Stimulated activated CD8-positive, alpha-beta memory T cell treated with anti-CD3 and anti-CD28 coated beads, Interleukin-15, amount 100 ng/mL, for 48 hours (primary cell): ENCODE measurements around the gene TMUB2.
"Not testable (repeated sequence)": the region's sequence is repeated elsewhere in the genome, so short reads cannot be mapped to it uniquely, and the experiment has no call there.

Source experiments
- DNase-seq, 2 donors: peaks; one replicate each; pipeline ENCODE4 v3.0.0-alpha.2; 2020; ENCODE audit warnings: low read depth in 2 of 2

Gene TMUB2

GRCh38 chr17:44186307-44187130 lies at the start of gene TMUB2:
TMUB2 (plus strand) TSS chr17:44186972; CDS start chr17:44187709, 737 bp downstream.
- DNase-seq, result peak; percentile 97 to 99

- peak; percentile 66 to 80 for DNase-seq
Measured at GRCh38 chr17:44137891-44138709, 48.7 kb upstream of the TMUB2 start.

DNA sequence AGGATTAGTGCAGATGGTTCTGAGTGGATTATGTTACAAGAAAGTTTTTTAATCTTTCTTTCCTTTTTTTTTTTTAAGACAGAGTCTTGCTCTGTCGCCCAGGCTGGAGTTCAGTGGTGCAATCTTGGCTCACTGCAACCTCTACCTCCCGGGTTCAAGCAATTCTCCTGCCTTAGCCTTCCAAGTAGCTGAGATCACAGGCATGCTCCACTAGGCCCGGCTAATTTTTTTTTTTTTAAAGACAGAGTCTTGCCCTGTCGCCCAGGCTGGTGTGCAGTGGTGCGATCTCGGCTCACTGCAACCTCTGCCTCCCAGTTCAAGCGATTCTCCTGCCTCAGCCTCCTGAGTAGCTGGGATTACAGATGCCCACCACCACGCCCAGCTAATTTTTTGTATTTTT lies 42.9 kb upstream of the TMUB2 start:
- DNase-seq, result not testable (repeated sequence)

GRCh38 chr17:44144966-44145739 lies 41.6 kb upstream of the TMUB2 start:
- DNase-seq, result no peak

DNA sequence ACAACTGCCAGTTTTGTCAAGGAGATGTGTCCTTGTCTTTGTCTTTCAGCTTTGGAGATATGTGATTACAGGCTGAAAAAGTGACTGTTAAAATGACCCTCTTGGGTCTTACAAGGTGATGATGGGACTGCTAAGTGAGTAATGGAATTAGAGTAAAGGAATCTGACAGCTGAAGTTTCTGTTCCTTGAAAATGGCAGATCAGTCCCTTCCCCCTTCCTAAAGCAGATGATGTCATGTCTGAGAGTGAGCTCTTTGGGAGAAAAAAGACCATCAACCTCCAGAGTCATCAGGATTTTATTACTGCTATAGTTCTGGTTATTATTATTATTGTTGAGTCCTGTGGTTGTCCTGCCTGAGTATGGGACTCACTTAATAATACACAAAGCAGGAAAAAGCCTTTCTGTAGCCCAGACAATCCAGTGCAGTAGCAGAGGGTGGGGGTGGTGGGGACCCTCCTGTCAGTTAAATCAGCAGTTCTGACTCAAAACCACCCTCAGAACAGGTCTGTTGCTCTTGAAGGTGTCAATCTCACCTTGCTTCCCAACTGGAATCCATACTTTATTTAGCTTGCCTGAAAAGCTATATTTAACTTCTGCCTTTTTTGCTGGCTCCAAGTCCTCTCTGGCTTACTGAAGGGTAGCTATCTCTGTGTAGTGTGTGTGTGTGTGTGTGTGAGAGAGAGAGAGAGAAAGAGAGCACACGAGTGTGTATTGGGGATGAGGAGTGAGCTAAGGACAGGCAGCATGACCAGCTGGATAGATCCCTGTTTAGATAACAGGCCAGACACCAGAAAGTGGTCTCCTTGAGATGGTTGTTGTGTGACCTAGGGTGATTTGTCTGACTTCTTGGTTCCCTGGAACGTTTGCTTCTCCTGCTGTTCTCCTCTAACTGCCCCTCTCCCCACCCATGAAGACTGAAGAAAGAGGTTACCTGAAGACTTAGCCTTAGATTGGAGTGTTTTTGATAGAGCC lies 40.1 kb upstream of the TMUB2 start:
- no peak for DNase-seq

DNA sequence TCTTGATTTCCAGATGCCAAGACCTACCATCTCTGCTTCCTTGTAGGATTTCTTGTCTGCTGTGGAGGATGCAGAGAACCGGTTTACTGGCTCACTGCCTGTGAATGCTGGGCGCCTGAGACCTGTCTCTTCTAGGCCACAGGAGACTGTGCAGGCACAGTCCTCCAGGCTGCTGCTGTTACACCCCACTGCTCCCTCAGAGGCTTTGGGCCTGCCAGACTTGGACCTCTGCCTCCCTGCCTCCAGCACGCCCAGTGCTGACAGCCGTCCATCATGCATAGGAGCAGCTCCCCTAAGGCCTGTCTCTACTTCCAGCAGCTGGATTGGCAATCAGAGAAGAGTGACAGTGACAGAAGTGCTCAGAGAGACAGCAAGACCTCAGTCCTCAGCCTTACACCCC lies 39.0 kb upstream of the TMUB2 start:
- no peak for DNase-seq

- not testable (repeated sequence) for DNase-seq
Measured at GRCh38 chr17:44149066-44149465, 37.7 kb upstream of the TMUB2 start.

GRCh38 chr17:44149750-44150329 lies 36.9 kb upstream of the TMUB2 start:
- no peak for DNase-seq

- DNase-seq, result no peak
Measured at GRCh38 chr17:44152875-44153274, 33.9 kb upstream of the TMUB2 start.

GRCh38 chr17:44155488-44155887 lies 31.3 kb upstream of the TMUB2 start:
- no peak for DNase-seq

DNA sequence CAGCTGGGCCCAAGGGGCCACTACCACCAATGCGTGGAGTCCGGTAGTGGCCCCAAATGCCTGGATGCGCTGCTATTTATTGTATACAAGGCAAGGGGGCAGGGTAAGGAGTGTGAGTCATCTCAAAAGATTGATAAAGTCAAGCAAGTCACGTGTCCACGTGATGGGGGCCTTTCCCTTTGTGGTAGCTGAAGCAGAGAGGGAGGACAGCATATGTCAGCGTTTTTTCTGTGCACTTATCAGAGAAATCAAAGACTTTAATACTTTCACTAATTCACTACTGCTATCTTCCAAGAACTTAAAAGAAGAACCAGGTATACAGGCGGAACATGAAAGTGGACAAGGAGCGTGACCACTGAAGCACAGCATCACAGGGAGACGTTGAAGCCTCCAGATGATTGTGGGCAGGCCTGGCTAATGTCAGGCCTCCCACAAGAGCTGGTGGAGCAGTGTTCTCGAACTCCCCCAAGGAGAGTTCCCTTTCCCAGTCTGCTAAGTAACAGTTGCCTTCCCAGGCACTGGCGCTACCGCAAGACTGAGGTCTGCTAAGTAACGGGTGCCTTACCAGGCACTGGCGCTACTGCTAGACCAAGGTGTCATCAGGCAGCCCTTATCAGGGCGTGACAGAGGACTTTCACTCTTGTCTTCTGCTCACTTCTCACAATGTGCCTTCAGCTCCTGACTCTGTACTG lies 27.1 kb upstream of the TMUB2 start:
- DNase-seq, result no peak

DNA sequence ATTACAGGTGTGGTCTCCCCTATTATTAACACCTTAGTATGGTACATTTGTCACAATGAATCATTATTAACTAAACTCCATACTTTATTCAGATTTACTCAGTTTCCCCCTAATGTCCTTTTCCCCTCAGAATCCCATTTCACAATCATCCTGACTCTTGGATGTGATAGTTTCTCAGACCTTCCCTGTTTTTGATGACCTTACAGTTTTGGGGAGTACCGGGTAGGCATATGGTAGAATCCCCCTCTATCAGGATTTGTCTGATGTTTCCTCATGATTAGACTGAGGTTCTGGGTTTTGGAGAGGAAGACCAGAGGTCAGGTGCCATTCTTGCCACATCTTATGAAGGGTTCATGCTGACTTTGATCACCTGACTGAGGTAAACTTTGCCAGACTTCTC lies 22.3 kb upstream of the TMUB2 start:
- no peak for DNase-seq

DNA sequence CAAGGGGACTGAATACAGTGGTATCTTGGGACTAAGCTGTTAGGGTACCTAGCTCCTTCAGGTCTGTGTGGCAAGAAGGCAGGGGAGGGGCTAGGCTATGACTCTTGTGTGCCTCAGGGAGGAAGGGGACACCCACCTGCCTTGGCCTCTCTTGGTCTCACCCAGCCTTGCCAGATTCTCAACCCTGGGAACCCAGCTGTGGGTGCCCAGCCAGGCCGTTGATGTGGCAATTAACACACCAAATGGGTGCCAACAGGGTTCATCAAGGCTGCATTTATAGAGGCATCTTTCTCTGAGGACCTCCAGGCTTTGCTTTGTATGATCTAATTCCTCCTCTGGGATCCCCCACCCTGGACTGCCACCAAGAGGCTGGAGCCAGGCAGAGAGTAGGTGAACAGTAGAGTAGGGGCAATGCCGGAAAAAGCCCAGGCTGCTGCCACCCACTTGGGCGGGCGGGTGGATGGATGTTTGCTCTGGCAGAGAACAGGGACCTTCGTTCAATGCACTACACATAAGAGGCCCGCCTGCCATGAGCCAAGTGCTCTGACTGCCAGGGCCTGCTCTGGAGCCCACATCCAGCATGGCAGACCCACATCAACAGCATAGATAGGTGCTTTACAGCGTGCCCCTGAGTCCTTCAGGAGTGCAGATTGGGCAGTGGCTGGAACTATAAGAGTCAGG lies 19.5 kb upstream of the TMUB2 start:
- no peak for DNase-seq

GRCh38 chr17:44170135-44170498 lies 16.7 kb upstream of the TMUB2 start:
- no peak for DNase-seq

DNA sequence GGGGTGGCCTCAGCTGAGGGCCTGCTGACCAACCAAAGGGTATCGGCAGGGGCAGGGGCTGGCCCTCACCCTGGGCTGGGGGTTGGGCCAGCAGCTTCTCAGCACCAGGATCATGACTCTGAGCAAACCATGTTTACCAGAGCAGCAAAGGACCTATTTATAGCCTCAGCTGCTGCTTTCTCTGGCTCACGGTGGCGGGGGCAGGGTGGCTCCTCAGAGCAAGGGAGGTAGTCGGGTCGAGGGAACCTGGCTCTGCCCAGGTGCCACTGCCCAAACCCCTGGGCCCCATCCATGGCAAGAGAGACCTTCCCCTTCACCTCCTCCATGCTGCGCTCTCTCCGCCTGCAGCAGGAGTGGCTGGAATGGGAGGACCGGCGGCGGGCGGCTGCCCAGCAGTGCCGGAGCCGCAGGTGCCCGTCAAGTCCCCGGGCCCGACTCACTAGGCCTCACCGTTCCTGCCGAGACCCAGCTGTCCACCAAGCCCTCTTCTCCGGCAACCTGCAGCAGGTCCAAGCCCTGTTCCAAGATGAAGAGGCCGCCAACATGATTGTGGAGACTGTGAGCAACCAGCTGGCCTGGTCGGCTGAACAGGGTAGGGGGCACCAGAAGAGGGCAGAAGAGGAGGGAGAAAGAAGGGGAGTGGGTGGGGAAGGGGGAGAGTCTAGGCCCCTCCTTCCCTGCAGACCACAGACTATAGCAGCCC lies 16.1 kb upstream of the TMUB2 start, which contains the start of gene ASB16:
TSS of gene ASB16 (plus strand) at position 206 of the 703 bp plus-strand sequence. CDS start at position 292, 86 bp downstream.
- no peak for DNase-seq

DNA sequence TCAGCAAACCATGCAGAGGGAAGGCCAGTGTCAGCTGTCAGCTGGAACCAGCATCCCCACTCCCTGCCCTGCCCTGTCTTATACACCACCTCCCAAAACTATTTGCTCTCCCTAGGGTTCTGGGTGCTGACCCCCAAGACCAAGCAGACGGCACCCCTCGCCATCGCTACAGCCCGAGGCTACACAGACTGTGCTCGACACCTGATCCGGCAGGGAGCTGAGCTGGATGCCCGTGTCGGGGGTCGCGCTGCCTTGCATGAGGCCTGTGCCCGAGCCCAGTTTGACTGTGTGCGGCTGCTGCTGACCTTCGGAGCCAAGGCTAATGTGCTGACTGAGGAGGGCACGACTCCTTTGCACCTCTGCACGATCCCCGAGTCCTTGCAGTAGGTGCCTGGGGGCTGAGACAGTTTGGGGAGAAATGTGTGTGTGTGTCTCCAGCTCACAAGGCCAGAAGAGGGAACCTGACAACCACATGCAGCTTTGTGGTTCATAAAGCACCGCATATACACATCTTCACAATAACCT lies 14.8 kb upstream of the TMUB2 start:
- DNase-seq, result no peak

DNA sequence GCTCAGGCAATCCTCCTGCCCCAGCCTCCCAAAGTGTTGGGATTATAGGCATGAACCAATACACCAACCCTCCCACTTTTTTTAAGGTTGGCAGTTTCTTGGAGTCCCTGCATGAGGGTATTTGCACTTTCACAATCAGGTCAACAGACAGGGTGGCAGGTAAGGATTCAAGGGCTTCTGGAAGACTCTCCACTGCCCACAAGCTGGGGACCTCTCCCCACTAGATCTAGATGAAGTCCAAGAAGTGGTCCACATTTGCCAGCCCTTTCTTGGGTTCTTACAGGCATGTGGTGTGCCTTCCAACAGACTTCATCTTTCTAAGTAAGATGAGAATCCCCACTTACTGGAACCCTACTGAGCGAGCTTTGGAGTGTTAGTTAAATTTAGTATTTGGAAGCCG lies 12.3 kb upstream of the TMUB2 start:
- DNase-seq, result no peak

DNA sequence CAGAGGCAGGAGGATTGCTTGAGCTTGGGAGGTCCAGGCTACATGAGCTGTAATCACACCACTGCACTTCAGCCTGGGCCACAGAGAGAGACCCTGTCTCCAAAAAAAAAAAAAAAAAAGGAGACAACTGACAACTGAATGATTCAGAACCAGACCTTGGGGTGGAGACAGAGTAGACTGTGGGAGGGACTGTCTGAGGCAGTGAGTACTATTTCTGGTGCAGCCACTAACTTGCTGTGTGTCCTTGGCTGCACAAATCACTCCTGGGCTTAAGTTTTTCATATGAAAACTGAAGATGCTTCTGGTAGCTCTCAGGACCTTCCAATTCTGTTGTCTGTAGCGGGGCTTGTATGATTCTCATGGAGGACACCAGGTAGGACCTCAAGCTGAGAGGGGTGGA lies 10.5 kb upstream of the TMUB2 start:
- DNase-seq, result no peak
